Amygdala (tissue), 56 donors: ENCODE data around the gene IFNGR1.
"Not testable (repeated sequence)": the region's sequence is repeated elsewhere in the genome, so short reads cannot be mapped to it uniquely, and the experiment has no call there.

Source experiments
- DNase-seq, 56 donors: peaks; one replicate each; lab custom pipeline; 2025; lab: John Stamatoyannopoulos, UW

IFNGR1 gene

GRCh38 chr6:137216106-137216505 is 3.1 kb downstream of the IFNGR1 start:
- DNase-seq, result no peak

- DNase-seq, result not testable (repeated sequence)
Observed at GRCh38 chr6:137215630-137216029, 3.6 kb downstream of the IFNGR1 start.

GRCh38 chr6:137214931-137215330 is 4.3 kb downstream of the IFNGR1 start:
- DNase-seq, result no peak

GRCh38 chr6:137213813-137214212 is 5.4 kb downstream of the IFNGR1 start:
- DNase-seq, result no peak

- no peak for DNase-seq
Observed at GRCh38 chr6:137213331-137213740, 5.8 kb downstream of the IFNGR1 start.

- DNase-seq, result no peak
Observed at GRCh38 chr6:137211910-137212309, 7.3 kb downstream of the IFNGR1 start.

GRCh38 chr6:137210903-137211302 is 8.3 kb downstream of the IFNGR1 start:
- no peak for DNase-seq

GRCh38 chr6:137208279-137208678 is 10.9 kb downstream of the IFNGR1 start:
- DNase-seq, result no peak

- not testable (repeated sequence) for DNase-seq
Observed at GRCh38 chr6:137207457-137207856, 11.7 kb downstream of the IFNGR1 start.

- no peak for DNase-seq
Observed at GRCh38 chr6:137206577-137206976, 12.6 kb downstream of the IFNGR1 start.

GRCh38 chr6:137203256-137203655 is 15.9 kb downstream of the IFNGR1 start:
- no peak for DNase-seq

- peak in 25 of 56 donors; percentile 4 to 67 (median 27) for DNase-seq
Observed at GRCh38 chr6:137202078-137202477, 17.1 kb downstream of the IFNGR1 start.

GRCh38 chr6:137201006-137201405 is 18.2 kb downstream of the IFNGR1 start:
- no peak for DNase-seq

GRCh38 chr6:137200288-137200687 is 18.9 kb downstream of the IFNGR1 start:
- DNase-seq, result no peak

- no peak for DNase-seq
Observed at GRCh38 chr6:137197684-137198645, 21.2 kb downstream of the IFNGR1 start.

GRCh38 chr6:137193256-137194070 is 25.7 kb downstream of the IFNGR1 start:
- DNase-seq, result no peak

GRCh38 chr6:137192821-137193220 is 26.4 kb downstream of the IFNGR1 start:
- no peak for DNase-seq

- DNase-seq, result no peak
Observed at GRCh38 chr6:137191670-137192069, 27.5 kb downstream of the IFNGR1 start.

GRCh38 chr6:137191236-137191635 is 27.9 kb downstream of the IFNGR1 start:
- DNase-seq, result no peak

GRCh38 chr6:137190583-137191094 is 28.5 kb downstream of the IFNGR1 start:
- DNase-seq, result no peak

GRCh38 chr6:137188855-137189254 is 30.3 kb downstream of the IFNGR1 start:
- no peak for DNase-seq
